T-helper 2 cell treated with Interferon-gamma antibody and Interleukin-4, amounts not matched to agents 100 ng/mL and 5 ng/mL, for 36 hours (primary cell): ENCODE results near the gene SRRD. TPM values are rescaled to one million over a fixed set of nuclear protein-coding genes. Genes with fewer than 3 reads are reported as not detected.

Experiments
- intact Hi-C: fragments of 100-400 bp; cut with micrococcal nuclease; formaldehyde crosslinking; loops from one replicate; pipeline ENCODE4 v1.15.1; 2023
- total RNA-seq: library from RNA; stranded (reverse); gene quantifications from 2 replicates; pipeline ENCODE4 v1.2.3, GENCODE V29; 2022

SRRD gene
- total RNA-seq, 1 donor from 2014 or later = 21.8 TPM

GRCh38 chr22:26481694-26482093, 2.0 kb upstream of the SRRD start:
- intact Hi-C loops = loop anchor here (1.0 to 5.0 kb wide), 2 partner anchors 50 to 176 kb away; partner anchors contain the start of gene MIAT

DNA sequence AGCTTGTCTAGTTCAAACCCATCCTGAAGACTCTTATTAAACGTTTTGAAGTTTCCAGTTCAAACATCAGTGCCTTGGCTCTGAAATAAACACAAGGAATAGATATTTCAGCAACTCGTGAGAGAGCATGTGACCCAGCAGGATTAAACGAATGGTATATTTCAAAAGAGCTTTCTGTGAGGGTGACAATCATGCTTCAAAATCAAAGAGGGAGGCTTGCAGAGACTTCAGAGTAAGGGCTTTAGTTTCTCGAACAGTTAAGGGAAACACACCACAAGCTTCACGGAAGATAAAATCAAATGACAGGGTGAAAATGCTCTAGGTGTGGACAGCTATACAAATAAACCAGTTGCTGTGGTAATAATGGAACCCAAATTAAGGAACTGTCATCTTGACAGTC, 1.5 kb upstream of the SRRD start:
- intact Hi-C loops = loop anchor here (5.0 kb wide), 1 partner anchor 175 kb away; the partner anchor contains the start of gene MIAT

DNA sequence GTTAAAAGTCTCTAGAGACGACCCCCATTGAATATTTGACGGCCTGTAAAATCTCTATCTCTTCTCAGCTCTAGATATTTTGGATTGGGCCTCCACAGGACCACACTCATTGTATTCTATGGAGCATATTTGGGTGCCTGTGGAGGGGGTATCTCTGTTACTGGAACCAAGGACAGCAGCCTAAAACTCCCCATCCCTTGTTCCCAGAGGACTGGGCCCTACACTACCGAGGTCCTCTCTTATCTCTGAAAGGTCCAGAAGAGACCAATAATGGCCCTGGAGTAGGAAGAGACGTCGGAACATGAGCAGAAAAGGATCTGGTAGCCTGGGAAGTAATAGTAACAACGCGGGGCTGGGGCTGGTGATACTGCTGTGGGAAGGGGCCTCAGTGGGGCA, 636 bp upstream of the SRRD start:
- intact Hi-C loops = loop anchor here (1.0 to 5.0 kb wide), 3 partner anchors 29 to 189 kb away; partner anchors contain the start of genes MIAT and TFIP11

DNA sequence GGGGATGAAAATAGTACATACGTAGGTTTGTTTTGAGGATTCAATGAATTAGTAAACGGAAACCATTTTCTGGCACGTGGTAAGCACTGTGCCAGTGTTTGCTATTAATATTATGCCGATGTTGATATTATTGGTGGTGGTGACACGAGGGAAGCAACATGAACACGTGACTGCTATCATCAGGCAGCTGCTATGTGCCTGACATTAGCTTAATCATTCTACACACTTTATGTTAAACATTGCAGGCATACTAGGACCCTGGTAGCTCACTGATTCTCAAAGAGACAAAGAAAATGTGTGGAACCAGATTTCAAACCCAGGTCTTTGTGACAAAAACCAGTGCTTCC, 656 bp downstream of the SRRD start:
- intact Hi-C loops = loop anchor here (5.0 kb wide), 1 partner anchor 173 kb away; the partner anchor contains the start of gene MIAT

DNA sequence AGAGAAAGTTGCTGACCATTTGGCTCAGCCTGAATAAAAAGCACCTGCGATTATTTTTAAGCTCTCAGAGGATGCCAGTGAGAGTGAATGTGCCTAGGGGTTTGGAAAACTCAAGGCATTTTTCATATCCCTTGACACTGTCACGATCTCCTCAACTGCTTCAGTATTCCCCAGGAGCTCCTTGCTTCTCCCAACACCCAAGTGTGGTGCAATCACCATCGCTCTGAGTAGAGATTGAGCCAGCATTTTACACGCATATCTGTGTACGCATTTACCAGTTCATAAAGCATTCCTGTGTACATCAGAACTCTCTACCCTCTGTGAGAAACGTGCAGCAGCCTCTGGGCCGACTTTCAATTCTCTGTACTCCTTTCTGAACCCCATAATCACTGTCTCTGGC, 1.3 kb downstream of the SRRD start:
- intact Hi-C loops = no loop called here

GRCh38 chr22:26485806-26486390, 2.2 kb downstream of the SRRD start:
- intact Hi-C loops = no loop called here

DNA sequence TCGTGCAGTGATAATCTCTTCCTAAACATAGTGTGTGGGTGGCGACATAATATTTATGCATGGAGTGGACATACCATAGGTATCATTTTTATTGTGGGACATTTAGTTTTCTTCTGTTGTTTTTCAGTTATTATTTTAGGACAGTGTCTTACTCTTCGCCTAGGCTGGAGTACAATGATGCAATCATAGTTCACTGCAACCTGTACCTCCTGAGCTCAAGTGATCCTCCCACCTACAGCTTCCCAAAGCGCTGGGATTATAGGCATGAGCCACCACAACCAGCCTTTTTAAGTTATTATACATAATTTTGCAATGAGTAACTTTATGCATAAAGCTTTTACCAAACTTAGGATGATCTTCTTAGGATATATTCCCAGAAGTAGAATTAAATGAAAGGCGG, 2.7 kb downstream of the SRRD start:
- intact Hi-C loops = no loop called here

GRCh38 chr22:26487996-26488395, 4.3 kb downstream of the SRRD start:
- intact Hi-C loops = no loop called here

DNA sequence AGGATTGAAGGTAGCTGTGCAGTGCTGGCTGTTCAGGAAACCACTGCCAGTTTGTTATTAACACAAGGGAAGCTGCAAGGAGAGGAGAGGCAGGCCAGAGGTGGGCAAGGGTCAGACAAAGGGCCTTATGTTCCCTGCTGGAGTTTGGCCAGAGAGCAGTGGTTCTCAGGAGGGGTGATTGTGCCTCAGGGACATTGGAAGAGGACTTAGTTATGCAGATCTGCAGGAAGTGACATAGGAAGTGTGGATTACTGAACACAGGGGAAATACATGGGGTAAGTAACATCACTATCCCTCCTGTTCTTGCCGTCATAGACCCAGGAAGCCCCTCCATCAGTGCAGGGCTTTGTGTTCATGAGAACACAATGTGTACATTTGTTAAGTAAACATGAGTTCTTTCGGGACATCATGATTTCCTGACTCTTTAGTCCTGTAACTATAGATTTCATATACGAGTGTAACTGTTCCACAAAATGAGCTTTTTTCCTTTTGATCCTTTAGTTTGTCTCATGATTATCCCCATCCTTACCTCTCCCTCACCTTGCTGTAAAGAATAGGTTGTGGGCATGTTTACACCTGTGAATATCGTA, 5.9 kb downstream of the SRRD start:
- intact Hi-C loops = no loop called here

DNA sequence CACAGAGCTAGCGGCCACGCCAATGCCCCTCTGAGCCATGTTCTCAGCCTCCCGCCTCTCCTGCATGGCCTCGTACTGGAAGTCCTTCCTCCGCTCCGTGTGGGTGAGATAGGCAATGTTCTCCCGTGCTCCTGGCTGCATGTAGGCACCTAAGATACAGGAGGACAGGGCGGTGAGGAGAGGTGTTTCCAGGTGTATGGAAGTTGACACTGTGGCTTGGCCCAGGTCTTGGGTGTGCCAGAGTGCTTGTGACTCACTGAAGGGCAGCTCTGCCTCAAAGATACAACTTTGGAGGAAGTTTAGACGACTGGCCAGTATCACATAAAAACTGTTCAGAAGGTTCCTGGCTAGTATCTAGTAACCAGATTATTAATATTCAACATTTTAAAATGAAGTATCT, 8.5 kb downstream of the SRRD start:
- intact Hi-C loops = no loop called here

- intact Hi-C loops = no loop called here
These were observed 10.8 kb downstream of the SRRD start for GRCh38 chr22:26494506-26494905.

GRCh38 chr22:26496456-26496855, 12.8 kb downstream of the SRRD start:
- intact Hi-C loops = no loop called here

- intact Hi-C loops = no loop called here
These were observed 15.6 kb downstream of the SRRD start for GRCh38 chr22:26499188-26499703.

GRCh38 chr22:26501996-26502395, 18.3 kb downstream of the SRRD start:
- intact Hi-C loops = no loop called here

GRCh38 chr22:26502688-26503561, 19.2 kb downstream of the SRRD start:
- intact Hi-C loops = loop anchor here (1.0 kb wide), 2 partner anchors 9 to 162 kb away; partner anchors contain the start of gene TFIP11

DNA sequence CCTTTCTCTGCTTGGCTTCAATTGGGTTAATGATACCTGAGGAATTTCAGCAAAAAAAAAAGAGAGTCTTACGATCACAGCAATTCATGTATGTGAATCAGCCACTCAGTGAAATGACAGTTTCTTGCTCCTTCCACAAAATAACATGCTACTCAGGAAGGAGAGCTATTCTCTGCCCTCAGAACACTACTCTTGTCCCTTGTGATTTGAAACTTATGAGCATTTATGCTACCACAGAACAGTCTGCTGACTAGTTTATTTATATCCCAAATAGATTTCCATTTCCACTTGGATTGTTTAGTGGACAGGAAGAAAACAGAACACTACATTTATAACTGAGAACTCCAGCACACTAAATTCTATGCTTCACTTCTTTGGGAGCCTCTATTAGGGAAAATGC, 20.1 kb downstream of the SRRD start:
- intact Hi-C loops = loop anchor here (1.0 kb wide), 2 partner anchors 9 to 162 kb away; partner anchors contain the start of gene TFIP11

- intact Hi-C loops = no loop called here
These were observed 24.5 kb downstream of the SRRD start for GRCh38 chr22:26508148-26508547.

DNA sequence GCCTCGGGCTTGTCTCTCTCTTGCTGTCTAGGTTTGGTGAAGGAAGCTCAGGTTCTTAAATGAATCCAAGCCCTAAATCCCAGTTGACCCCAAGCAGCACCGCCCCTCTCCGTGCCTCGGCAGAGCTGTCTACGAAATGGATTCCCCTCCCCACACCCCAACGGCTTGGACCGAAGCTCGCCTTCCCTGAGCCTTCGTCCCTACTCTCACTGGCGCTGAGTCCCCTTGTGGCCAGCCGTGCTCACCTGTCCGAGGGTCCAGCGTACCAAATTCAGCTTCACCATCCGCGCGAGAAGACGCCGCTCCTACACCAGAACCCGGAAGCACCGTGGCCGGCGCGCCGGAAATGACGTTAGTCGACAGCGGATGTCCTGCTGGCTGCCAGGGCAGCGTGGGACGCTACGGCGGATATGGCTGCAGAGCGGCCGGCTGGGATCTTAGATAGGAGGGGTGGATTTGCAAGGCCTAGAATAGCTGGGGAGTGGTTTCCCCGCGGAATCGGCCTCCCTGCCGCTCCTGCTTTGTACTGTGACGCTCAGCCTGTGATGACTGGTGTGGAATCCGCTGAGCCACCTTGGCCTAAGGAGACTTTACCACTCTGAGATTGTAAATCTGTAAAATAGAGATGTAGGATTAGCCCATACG, 28.6 kb downstream of the SRRD start, which contains the start of gene TFIP11:
Gene TFIP11 (minus strand): TSS at position 325 of the 645 bp plus-strand sequence. CDS start 2,201 bp downstream, outside the sequence.
- intact Hi-C loops = loop anchor here (1.0 to 5.0 kb wide), 4 partner anchors 9 to 160 kb away; partner anchors contain the start of genes HPS4, SRRD and TPST2

GRCh38 chr22:26513838-26514237, 30.2 kb downstream of the SRRD start:
- intact Hi-C loops = loop anchor here (5.0 kb wide), 1 partner anchor 78 kb away; the partner anchor contains the start of gene TPST2

DNA sequence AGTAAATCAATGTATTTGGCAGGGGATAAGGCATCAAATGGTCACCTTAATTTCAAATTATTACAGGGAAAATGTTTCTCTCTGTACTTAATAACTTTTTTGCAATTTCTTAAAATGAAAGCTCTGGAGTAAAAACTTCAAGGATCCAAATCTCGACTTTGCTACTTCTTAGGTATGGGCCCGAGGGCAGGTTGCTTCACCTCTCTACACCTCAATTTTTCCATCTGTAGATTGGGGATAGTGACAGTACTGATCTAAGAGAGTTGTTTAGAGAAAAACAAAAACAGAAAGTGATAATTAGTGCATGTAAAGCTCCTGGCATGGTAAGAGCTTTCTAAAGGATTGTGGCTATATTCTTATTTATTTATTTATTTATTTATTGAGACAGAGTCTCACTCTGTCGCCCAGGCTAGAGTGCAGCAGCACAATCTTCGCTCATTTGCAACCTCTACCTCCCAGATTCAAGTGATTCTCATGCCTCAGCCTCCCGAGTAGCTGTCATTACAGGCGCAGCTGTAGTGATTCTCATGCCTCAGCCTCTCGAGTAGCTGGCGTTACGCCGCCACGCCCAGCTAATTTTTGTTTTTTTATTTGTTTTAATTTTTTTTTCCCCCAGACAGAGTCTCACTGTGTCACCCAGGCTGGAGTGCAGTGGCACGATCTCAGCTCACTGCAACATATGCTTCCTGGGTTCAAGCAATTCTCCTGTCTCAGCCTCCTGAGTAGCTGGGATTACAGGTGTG, 30.9 kb downstream of the SRRD start:
- intact Hi-C loops = loop anchor here (5.0 kb wide), 1 partner anchor 78 kb away; the partner anchor contains the start of gene TPST2
